ENCODE data around the gene ABCA1.

ABCA1 gene

GRCh38 chr9:104851546-104851920 lies 76.4 kb downstream of the ABCA1 start:
- no peak overlapping the region for H3K4me3 ChIP-seq (ENCODE audit: control insufficient read depth, low read depth, low read length)
- no peak for TF ChIP-seq CTCF (IDR thresholded peaks at IDR 0.05; ENCODE audit: control insufficient read depth, insufficient read depth, low read depth, low read length, missing control alignments)
- no peak for DNase-seq (ENCODE audit: low read depth)

GRCh38 chr9:104850786-104851545 lies 77.0 kb downstream of the ABCA1 start:
- no peak for TF ChIP-seq CTCF (IDR thresholded peaks at IDR 0.05; ENCODE audit: control insufficient read depth, insufficient read depth, low read depth, low read length, missing control alignments)
- no peak for DNase-seq (ENCODE audit: low read depth)
- no peak overlapping the region for H3K4me3 ChIP-seq (ENCODE audit: control insufficient read depth, low read depth, low read length)

GRCh38 chr9:104849023-104849422 lies 78.9 kb downstream of the ABCA1 start:
- H3K4me3 ChIP-seq (ENCODE audit: control insufficient read depth, low read depth, low read length), result no peak overlapping the region
- no peak for TF ChIP-seq CTCF (IDR thresholded peaks at IDR 0.05; ENCODE audit: control insufficient read depth, insufficient read depth, low read depth, low read length, missing control alignments)
- no peak for DNase-seq (ENCODE audit: low read depth)

GRCh38 chr9:104844710-104845109 lies 83.2 kb downstream of the ABCA1 start:
- no peak for DNase-seq (ENCODE audit: low read depth)
- H3K4me3 ChIP-seq (ENCODE audit: control insufficient read depth, low read depth, low read length), result no peak overlapping the region
- TF ChIP-seq CTCF (IDR thresholded peaks at IDR 0.05; ENCODE audit: control insufficient read depth, insufficient read depth, low read depth, low read length, missing control alignments), result no peak

- no peak for DNase-seq (ENCODE audit: low read depth)
- no peak overlapping the region for H3K4me3 ChIP-seq (ENCODE audit: control insufficient read depth, low read depth, low read length)
- TF ChIP-seq CTCF (IDR thresholded peaks at IDR 0.05; ENCODE audit: control insufficient read depth, insufficient read depth, low read depth, low read length, missing control alignments), result no peak
These were observed 84.2 kb downstream of the ABCA1 start for GRCh38 chr9:104843644-104844240.

GRCh38 chr9:104842698-104843097 lies 85.3 kb downstream of the ABCA1 start:
- no peak for TF ChIP-seq CTCF (IDR thresholded peaks at IDR 0.05; ENCODE audit: control insufficient read depth, insufficient read depth, low read depth, low read length, missing control alignments)
- DNase-seq (ENCODE audit: low read depth), result no peak
- no peak overlapping the region for H3K4me3 ChIP-seq (ENCODE audit: control insufficient read depth, low read depth, low read length)

All from AG09309 (cell line).